ENCODE measurements around the gene ZNF839.

Gene ZNF839

GRCh38 chr14:102279282-102279681 is 40.3 kb upstream of the ZNF839 start:
- no peak for DNase-seq
- in situ Hi-C loops (cut with HindIII; ENCODE audit: low pct_ligation_motif_present, low sequenced_read_pairs) = no loop called here
- H3K27ac ChIP-seq = peak overlapping the region; percentile 98
- no peak overlapping the region for H3K4me3 ChIP-seq (ENCODE audit: low read depth, low read length)
- H3K36me3 ChIP-seq (replicated peaks) = peaks cover 3% of the 10 kb centered on the region
- no peaks in the 10 kb centered on the region for H3K27me3 ChIP-seq (replicated peaks)
- no peak for TF ChIP-seq CTCF (IDR thresholded peaks at IDR 0.05; ENCODE audit: low read depth, low read length, missing control alignments)

DNA sequence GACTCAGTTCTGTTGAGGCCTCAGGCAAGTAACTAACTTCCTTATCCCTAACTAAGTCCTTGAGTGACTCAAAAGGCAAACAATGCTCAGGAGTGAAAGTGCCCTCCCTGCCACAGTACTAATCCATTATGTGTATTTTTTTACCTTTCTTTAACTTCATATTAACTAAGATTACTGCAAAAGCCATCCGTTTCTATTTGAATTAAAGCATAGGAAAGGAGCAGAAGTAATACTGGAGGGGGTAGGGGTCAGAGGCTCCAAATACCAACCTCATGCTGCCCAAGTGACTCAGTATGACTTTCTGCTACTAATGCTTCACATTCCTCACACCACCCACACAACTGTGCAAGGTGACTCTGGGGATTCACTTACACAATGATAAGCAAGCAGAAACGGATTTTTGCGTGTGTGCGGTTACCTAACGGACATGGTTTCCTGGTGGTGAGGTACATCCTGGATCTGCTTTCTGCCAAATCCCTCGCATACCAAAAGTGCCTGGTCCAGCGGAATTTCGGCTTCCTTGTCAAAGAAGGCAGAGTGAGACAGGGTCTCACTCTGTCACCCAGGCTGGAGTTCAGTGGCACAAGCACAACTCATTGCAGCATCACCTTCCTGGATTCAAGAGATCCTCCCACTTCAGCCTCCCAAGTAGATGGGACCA is 39.7 kb upstream of the ZNF839 start:
- Histone ChIP-seq H3K27me3 (replicated peaks) (no peaks in the 10 kb centered on the region), H3K36me3 (replicated peaks) (peaks cover 3% of the 10 kb centered on the region), H3K4me3 (ENCODE audit: low read depth, low read length) (no peak overlapping the region), H3K27ac (peak overlapping the region; percentile 98)
- peak; percentile 99 for DNase-seq
- no peak for TF ChIP-seq CTCF (IDR thresholded peaks at IDR 0.05; ENCODE audit: low read depth, low read length, missing control alignments)
- in situ Hi-C loops (cut with HindIII; ENCODE audit: low pct_ligation_motif_present, low sequenced_read_pairs) = no loop called here

- Histone ChIP-seq H3K27ac (peak overlapping the region; percentile 98), H3K36me3 (replicated peaks) (peaks cover 3% of the 10 kb centered on the region), H3K27me3 (replicated peaks) (no peaks in the 10 kb centered on the region), H3K4me3 (ENCODE audit: low read depth, low read length) (no peak overlapping the region)
- in situ Hi-C loops (cut with HindIII; ENCODE audit: low pct_ligation_motif_present, low sequenced_read_pairs) = no loop called here
- TF ChIP-seq CTCF (IDR thresholded peaks at IDR 0.05; ENCODE audit: low read depth, low read length, missing control alignments) = no peak
- DNase-seq = peak; percentile 98
These were observed 39.1 kb upstream of the ZNF839 start for GRCh38 chr14:102280376-102280962.

- TF ChIP-seq CTCF (IDR thresholded peaks at IDR 0.05; ENCODE audit: low read depth, low read length, missing control alignments) = no peak
- no peak overlapping the region for H3K27ac ChIP-seq
- in situ Hi-C loops (cut with HindIII; ENCODE audit: low pct_ligation_motif_present, low sequenced_read_pairs) = no loop called here
These were observed 36.6 kb upstream of the ZNF839 start for GRCh38 chr14:102282751-102283465.

GRCh38 chr14:102283631-102284129 is 35.9 kb upstream of the ZNF839 start:
- no peak for DNase-seq
- no peak overlapping the region for H3K27ac ChIP-seq
- H3K36me3 ChIP-seq (replicated peaks) = peaks cover 3% of the 10 kb centered on the region
- H3K27me3 ChIP-seq (replicated peaks) = no peaks in the 10 kb centered on the region
- in situ Hi-C loops (cut with HindIII; ENCODE audit: low pct_ligation_motif_present, low sequenced_read_pairs) = no loop called here
- H3K4me3 ChIP-seq (ENCODE audit: low read depth, low read length) = no peak overlapping the region
- TF ChIP-seq CTCF (IDR thresholded peaks at IDR 0.05; ENCODE audit: low read depth, low read length, missing control alignments) = no peak

More at GRCh38 chr14:102282751-102283465, 36.6 kb upstream of the ZNF839 start:
- H3K4me3 ChIP-seq (ENCODE audit: low read depth, low read length) = no peak overlapping the region
- H3K27me3 ChIP-seq (replicated peaks) = no peaks in the 10 kb centered on the region
- DNase-seq = no peak
- H3K36me3 ChIP-seq (replicated peaks) = peaks cover 3% of the 10 kb centered on the region

All from brain microvascular endothelial cell (primary cell).